Neural progenitor cell (in vitro differentiated cells): ENCODE results near the gene BAIAP2. TPM values are rescaled to one million over a fixed set of nuclear protein-coding genes. Genes with fewer than 3 reads are reported as not detected.

Source experiments
- DNase-seq: peaks from one replicate; pipeline ENCODE4 v3.0.0-alpha.2; 2016; ENCODE audit warnings: low spot score
- H2AFZ ChIP-seq: fragments of 200-600 bp; sonication (generic); replicated peaks from 2 replicates; pipeline ENCODE4 v1.6.1; 2016; ENCODE audit warnings: antibody characterized with exemption
- H3F3A ChIP-seq: fragments of 200-600 bp; sonication (generic); 2 replicates; pipeline ENCODE4 v1.6.1; 2016; ENCODE audit warnings: antibody characterized with exemption, low read depth
- H3K27ac ChIP-seq: fragments of 200-600 bp; sonication (generic); 2 replicates; pipeline ENCODE4 v1.5.1; 2016; ENCODE audit warnings: mild to moderate bottlenecking
- H3K27me3 ChIP-seq: fragments of 200-600 bp; sonication (generic); 2 replicates; pipeline ENCODE4 v1.6.1; 2016; ENCODE audit warnings: mild to moderate bottlenecking, moderate library complexity
- H3K36me3 ChIP-seq: fragments of 200-600 bp; sonication (generic); 2 replicates; pipeline ENCODE4 v1.5.1; 2016
- H3K4me1 ChIP-seq: fragments of 200-600 bp; sonication (generic); 2 replicates; pipeline ENCODE4 v1.6.1; 2016; ENCODE audit warnings: mixed run types
- H3K4me2 ChIP-seq: fragments of 200-600 bp; sonication (generic); 2 replicates; pipeline ENCODE4 v1.6.1; 2016
- H3K4me3 ChIP-seq: fragments of 200-600 bp; sonication (generic); 2 replicates; pipeline ENCODE4 v1.5.1; 2016
- H3K79me2 ChIP-seq: fragments of 200-600 bp; sonication (generic); 2 replicates; pipeline ENCODE4 v1.6.1; 2016; ENCODE audit warnings: low read depth
- H3K9ac ChIP-seq: fragments of 200-600 bp; sonication (generic); 2 replicates; pipeline ENCODE4 v1.6.1; 2016
- H3K9me3 ChIP-seq: fragments of 200-600 bp; sonication (generic); 2 replicates; pipeline ENCODE4 v1.5.1; 2016; ENCODE audit warnings: low read depth
- H4K20me1 ChIP-seq: fragments of 200-600 bp; sonication (generic); 2 replicates; pipeline ENCODE4 v1.6.1; 2016; ENCODE audit warnings: low read depth
- H3K27ac Mint-ChIP-seq: 3 replicates; pipeline ENCODE4 v1.8.0; 2021; ENCODE audit warnings: mixed read lengths
- H3K27me3 Mint-ChIP-seq: 2 replicates; pipeline ENCODE4 v1.8.0; 2022; ENCODE audit warnings: low read depth, mild to moderate bottlenecking, inconsistent platforms, moderate library complexity, mixed read lengths; ENCODE audit not compliant: insufficient read depth
- H3K36me3 Mint-ChIP-seq: 3 replicates; pipeline ENCODE4 v1.8.0; 2021; ENCODE audit warnings: mixed read lengths
- H3K4me1 Mint-ChIP-seq: 3 replicates; pipeline ENCODE4 v1.8.0; 2021; ENCODE audit warnings: mixed read lengths
- H3K4me3 Mint-ChIP-seq: 3 replicates; pipeline ENCODE4 v1.8.0; 2021; ENCODE audit warnings: mild to moderate bottlenecking, moderate library complexity, mixed read lengths
- H3K9me3 Mint-ChIP-seq: 3 replicates; pipeline ENCODE4 v1.8.0; 2020; ENCODE audit warnings: mixed read lengths
- CTCF ChIP-seq: fragments of 200-600 bp; sonication (generic); IDR thresholded peaks from 2 replicates; pipeline ENCODE4 v1.5.1; 2017; ENCODE audit warnings: antibody characterized with exemption, mild to moderate bottlenecking
- EZH2 ChIP-seq: fragments of 200-600 bp; sonication (generic); IDR thresholded peaks from 2 replicates; pipeline ENCODE4 v1.6.1; 2017; ENCODE audit warnings: antibody characterized with exemption, mild to moderate bottlenecking, moderate library complexity
- EZH2phosphoT487 ChIP-seq: fragments of 200-600 bp; sonication (generic); IDR thresholded peaks from 2 replicates; pipeline ENCODE4 v1.6.1; 2017; ENCODE audit warnings: antibody characterized with exemption
- total RNA-seq: library from RNA; depleted of rRNA; stranded (reverse); fragments of >200 nt; gene quantifications from 2 replicates; pipeline ENCODE4 v1.2.3, GENCODE V29; 2015; ENCODE audit warnings: low replicate concordance

The BAIAP2 gene
- total RNA-seq, 1 donor from 2014 or later = 15.6 TPM

- Mint-ChIP-seq H3K9me3 (peaks cover 28% of the 10 kb centered on the region), H3K4me3 (no peak overlapping the region), H3K4me1 (peaks cover 18% of the 10 kb centered on the region), H3K36me3 (peaks cover 3% of the 10 kb centered on the region), H3K27me3 (peaks cover 3% of the 10 kb centered on the region), H3K27ac (peak overlapping the region; percentile 22)
- Histone ChIP-seq H3K9ac (no peak overlapping the region), H3K4me3 (no peak overlapping the region), H2AFZ (no peak overlapping the region), H3K9me3 (peaks cover 8% of the 10 kb centered on the region), H3F3A (peaks cover 3% of the 10 kb centered on the region), H3K79me2 (no peaks in the 10 kb centered on the region), H3K27me3 (peaks cover 11% of the 10 kb centered on the region), H3K4me1 (no peaks in the 10 kb centered on the region), H3K36me3 (no peaks in the 10 kb centered on the region), H4K20me1 (no peaks in the 10 kb centered on the region), H3K4me2 (no peak overlapping the region), H3K27ac (no peak overlapping the region)
- no peak for TF ChIP-seq EZH2phosphoT487
- no peak for TF ChIP-seq CTCF
- no peak for TF ChIP-seq EZH2
- DNase-seq = no peak
Measured at GRCh38 chr17:81011951-81012350, 23.0 kb upstream of the BAIAP2 start.

GRCh38 chr17:81012574-81013447, 22.1 kb upstream of the BAIAP2 start:
- H3K27ac ChIP-seq = no peak overlapping the region
- H3K9me3 ChIP-seq = peaks cover 8% of the 10 kb centered on the region
- Mint-ChIP-seq H3K4me3 (peak overlapping the region; percentile 34), H3K27me3 (peaks cover 3% of the 10 kb centered on the region), H3K27ac (no peak overlapping the region), H3K9me3 (peaks cover 28% of the 10 kb centered on the region), H3K4me1 (peaks cover 22% of the 10 kb centered on the region), H3K36me3 (peaks cover 3% of the 10 kb centered on the region)
- H3K36me3 ChIP-seq = no peaks in the 10 kb centered on the region
- H3K27me3 ChIP-seq = peaks cover 5% of the 10 kb centered on the region
- no peak for TF ChIP-seq CTCF
- TF ChIP-seq EZH2phosphoT487 = no peak
- no peak for TF ChIP-seq EZH2
- H4K20me1 ChIP-seq = no peaks in the 10 kb centered on the region
- no peak for DNase-seq
- H3K9ac ChIP-seq = no peak overlapping the region
- H3F3A ChIP-seq = peaks cover 12% of the 10 kb centered on the region
- H3K79me2 ChIP-seq = no peaks in the 10 kb centered on the region
- no peak overlapping the region for H3K4me2 ChIP-seq
- H3K4me3 ChIP-seq = no peak overlapping the region
- peaks cover 2% of the 10 kb centered on the region for H3K4me1 ChIP-seq
- no peak overlapping the region for H2AFZ ChIP-seq

- Histone ChIP-seq H3K4me3 (no peak overlapping the region), H3K27me3 (no peaks in the 10 kb centered on the region), H3K9ac (no peak overlapping the region), H2AFZ (no peak overlapping the region), H4K20me1 (no peaks in the 10 kb centered on the region), H3F3A (peaks cover 20% of the 10 kb centered on the region), H3K27ac (no peak overlapping the region), H3K9me3 (peaks cover 8% of the 10 kb centered on the region), H3K4me1 (peaks cover 10% of the 10 kb centered on the region), H3K79me2 (no peaks in the 10 kb centered on the region), H3K4me2 (no peak overlapping the region), H3K36me3 (no peaks in the 10 kb centered on the region)
- Mint-ChIP-seq H3K9me3 (peaks cover 28% of the 10 kb centered on the region), H3K4me1 (peaks cover 30% of the 10 kb centered on the region), H3K4me3 (peak overlapping the region; percentile 34), H3K36me3 (peaks cover 3% of the 10 kb centered on the region), H3K27me3 (peaks cover 3% of the 10 kb centered on the region), H3K27ac (peak overlapping the region; percentile 70)
- TF ChIP-seq CTCF = no peak
- TF ChIP-seq EZH2phosphoT487 = no peak
- TF ChIP-seq EZH2 = no peak
- no peak for DNase-seq
Measured at GRCh38 chr17:81013642-81014041, 21.3 kb upstream of the BAIAP2 start.
